NCI-H1092 (cell line): ENCODE measurements around the gene RBM34.
"Not testable (repeated sequence)": the region's sequence is repeated elsewhere in the genome, so short reads cannot be mapped to it uniquely, and the experiment has no call there.

Experiments
- DNase-seq: peaks from one replicate; lab custom pipeline; 2025; lab: John Stamatoyannopoulos, UW

RBM34 gene, protein sequence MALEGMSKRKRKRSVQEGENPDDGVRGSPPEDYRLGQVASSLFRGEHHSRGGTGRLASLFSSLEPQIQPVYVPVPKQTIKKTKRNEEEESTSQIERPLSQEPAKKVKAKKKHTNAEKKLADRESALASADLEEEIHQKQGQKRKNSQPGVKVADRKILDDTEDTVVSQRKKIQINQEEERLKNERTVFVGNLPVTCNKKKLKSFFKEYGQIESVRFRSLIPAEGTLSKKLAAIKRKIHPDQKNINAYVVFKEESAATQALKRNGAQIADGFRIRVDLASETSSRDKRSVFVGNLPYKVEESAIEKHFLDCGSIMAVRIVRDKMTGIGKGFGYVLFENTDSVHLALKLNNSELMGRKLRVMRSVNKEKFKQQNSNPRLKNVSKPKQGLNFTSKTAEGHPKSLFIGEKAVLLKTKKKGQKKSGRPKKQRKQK

GRCh38 chr1:235160957-235161684 lies at the start of gene RBM34:
TSS of gene RBM34 (minus strand) at chr1:235161250. CDS start at chr1:235161226, 24 bp downstream.
- peak; percentile 91 for DNase-seq

DNA sequence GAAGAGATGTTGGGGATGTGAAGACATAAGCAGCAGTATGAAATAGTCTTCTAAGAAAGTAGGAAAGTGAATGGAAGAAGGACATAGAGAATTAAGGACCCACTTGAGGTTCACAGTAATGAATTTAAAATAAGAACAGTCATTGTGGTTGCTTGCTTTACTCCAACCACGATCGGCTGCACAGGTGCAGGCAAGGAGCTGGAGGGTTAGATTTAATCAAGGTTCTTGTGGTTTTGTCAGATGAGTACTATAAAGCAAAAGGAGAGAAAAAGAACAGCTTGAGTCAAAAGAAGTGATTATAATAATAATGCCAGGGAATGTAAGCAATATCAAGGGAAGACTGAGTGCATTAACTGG lies 46.1 kb upstream of the RBM34 start:
- DNase-seq = no peak

- DNase-seq = no peak
Measured at GRCh38 chr1:235206533-235207208, 45.6 kb upstream of the RBM34 start.

GRCh38 chr1:235205687-235206086 lies 44.6 kb upstream of the RBM34 start:
- no peak for DNase-seq

DNA sequence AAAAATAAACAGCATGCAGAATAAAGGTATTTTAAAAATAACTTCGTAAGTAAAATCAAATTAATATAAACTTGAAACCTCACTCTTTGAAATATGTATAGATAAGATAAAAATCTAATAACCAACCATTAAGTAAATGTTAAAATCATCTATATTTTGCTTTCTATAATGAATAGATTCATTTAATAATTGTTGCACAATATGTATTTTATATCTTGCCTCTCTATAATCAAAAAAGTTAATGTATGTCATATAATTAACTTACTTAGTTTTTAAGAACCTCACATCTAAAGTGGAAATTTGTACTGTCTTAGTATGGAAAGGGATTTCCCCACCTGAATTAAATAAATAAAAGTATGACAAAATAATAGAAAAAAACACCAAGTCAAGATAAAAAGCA lies 42.4 kb upstream of the RBM34 start:
- no peak for DNase-seq

- DNase-seq = not testable (repeated sequence)
Measured at GRCh38 chr1:235202447-235202846, 41.4 kb upstream of the RBM34 start.

DNA sequence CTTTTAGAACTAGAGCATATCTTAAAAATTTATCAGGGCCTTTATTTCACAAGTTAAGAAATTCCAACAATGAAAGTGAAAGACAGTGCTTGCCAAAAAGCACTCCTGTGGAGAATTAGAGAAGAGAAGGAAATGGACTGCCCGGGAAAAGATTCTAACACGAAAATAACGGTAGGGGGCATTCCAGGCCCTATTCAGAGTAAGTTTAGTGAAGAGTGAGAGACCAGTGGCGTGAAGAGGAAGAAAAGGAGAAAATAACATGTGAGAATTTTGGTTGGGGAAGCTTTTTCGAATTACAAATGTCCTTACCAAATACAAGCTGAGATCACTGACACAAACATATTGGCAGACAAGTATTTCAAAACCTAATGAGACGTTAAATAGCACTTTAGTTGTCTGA lies 38.4 kb upstream of the RBM34 start:
- no peak for DNase-seq

DNA sequence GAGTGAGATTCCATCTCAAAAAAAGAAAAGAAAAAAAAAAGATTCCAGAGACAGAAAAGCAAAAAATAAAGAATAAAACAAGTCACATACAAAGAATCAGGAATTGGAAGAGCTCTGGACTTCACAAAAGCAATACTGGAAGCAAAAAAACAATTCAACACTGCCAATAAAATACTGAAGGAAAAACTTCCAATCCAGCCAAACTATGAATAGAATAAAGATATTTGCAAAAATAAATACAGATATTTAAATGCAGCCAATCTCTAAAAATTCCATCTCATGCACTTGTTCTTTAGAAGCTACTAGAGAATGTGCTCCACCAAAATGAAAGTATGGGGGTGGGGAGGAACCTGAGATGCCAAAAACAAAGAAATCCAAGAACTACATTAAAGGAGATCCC lies 29.4 kb upstream of the RBM34 start:
- DNase-seq = no peak

DNA sequence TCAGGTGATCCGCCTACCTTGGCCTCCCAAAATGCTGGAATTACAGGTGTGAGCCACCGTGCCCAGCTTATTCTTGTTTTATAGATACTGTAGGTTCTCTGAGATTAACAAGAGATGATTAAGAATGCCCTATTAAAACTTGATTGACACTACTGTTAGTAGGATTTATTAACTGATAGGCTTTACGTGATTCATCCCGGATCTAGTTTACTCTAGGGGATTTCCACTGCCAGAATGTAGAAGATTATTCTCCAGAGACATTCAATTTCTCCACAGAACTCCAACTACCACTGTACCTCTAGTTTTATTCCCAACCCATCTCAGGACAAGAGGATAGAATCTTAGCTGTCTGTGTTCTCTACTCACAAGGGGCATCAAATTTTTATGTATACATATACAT lies 26.3 kb upstream of the RBM34 start:
- no peak for DNase-seq

DNA sequence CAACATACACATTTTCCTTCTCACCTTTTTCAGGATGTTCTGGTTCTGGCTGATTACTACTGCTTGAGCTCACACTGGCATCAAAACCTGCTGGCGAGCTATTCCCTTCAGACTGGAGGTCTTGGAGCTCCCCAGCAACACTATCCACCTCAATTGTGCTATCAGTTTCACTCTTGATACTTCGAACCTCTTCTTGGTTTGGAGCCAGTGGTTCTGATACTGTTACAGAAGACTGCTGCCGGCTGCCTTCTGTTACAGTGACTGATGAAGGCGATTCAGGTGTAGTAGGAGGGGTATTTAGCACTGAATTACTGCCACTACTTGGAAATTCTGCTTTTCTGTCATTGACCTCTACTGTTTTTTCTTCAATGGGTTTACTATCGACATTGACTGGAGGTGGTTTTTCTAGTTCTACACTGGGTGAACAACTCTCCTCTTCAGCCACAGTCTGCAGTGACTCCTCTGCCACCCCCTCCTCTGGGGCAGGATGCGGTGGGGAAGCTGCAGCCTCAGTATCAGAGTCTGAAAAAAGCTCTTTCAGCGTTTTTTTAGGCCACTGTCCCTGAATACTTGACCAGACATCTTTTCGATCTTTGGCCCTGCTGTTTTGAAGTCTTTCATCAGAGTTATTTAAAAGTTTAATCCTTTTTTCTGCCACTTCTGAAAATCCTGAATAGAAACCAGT lies 20.7 kb upstream of the RBM34 start:
- DNase-seq = no peak

DNA sequence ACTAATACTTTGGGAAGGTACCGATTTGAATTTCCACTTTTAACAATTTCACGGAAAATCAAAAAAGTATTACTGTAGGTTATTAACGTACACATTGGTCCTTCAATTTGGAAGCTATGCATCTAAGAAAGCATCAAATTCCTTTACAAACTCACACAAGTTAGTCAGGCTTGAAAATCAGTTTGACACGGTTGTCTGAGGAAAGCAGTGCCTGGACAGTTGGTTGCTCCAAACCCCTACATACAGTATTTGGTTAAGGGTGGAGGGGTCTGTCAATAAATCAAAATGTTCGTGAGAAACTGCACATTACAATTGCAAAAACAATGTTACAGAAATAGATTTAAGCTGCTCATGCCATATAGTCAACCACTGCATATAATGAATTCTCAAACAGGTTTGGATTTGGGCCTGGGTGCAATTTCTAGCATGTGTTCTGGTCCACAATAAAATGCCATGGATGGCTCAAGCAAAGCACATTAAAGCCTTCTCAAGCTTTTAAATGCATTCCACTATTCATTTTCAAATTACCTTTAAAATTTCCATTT lies 19.9 kb upstream of the RBM34 start:
- DNase-seq = no peak

- no peak for DNase-seq
Measured at GRCh38 chr1:235176486-235176885, 15.4 kb upstream of the RBM34 start.

- DNase-seq = no peak
Measured at GRCh38 chr1:235169986-235170385, 8.9 kb upstream of the RBM34 start.

DNA sequence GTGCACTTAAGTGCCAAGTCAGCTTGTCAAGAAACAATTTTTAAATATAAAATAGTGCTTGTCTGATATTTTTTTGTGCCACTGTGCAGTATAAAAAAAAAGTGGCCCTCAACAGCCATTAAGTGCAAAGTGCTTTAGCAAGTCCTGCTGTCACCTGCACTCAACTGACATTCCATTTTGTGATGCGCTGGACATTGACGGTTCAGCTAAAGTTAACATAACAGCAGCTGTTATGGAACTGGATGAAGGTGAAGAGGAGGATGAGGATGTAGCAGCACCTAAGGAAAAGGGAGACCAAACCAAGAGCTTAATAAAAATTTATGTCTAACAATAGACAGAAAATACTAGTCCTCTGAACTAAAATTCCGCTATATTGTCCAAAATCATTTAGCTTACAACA lies 7.3 kb upstream of the RBM34 start:
- no peak for DNase-seq

- no peak for DNase-seq
Measured at GRCh38 chr1:235161685-235162327, 756 bp upstream of the RBM34 start.

DNA sequence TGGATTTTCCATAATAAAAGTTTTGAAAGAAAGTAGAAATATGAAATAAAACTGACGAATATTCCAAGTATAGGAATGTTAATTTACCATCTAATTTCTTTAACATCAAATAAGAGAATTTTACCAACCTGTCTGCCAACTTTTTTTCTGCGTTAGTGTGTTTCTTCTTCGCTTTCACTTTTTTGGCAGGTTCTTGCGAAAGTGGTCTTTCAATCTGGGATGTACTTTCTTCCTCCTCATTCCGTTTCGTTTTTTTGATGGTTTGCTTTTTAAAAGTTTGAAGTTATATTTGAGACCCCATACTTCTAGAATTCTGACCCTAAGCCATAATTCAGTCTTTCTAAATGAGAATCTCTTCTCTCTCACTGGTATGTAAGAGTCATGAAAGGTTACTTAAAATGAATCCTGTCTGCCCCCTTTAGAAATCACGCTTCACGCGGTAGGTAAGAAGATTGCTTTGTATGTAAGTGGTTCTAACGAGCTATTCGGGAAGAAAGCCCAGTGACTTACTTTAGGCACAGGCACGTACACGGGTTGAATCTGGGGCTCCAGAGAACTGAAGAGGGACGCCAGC lies 580 bp downstream of the RBM34 start:
- DNase-seq = no peak

DNA sequence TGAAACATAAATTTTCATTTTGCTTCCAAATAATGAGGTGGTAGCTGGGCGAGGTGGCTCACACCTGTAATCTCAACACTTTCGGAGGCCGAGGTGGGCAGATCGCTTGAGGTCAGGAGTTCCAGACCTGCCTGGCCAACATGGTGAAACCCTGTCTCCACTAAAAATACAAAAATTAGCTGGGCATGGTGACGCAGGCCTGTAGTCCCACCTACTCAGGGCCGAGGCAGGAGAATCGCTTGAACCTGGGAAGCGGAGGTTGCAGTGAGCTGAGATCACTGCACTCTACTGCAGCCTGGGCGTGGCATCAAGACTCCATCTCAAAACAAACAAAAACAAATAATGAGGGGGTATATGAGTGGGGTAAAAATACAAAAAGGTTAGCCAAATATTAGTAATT lies 1.1 kb downstream of the RBM34 start:
- not testable (repeated sequence) for DNase-seq

DNA sequence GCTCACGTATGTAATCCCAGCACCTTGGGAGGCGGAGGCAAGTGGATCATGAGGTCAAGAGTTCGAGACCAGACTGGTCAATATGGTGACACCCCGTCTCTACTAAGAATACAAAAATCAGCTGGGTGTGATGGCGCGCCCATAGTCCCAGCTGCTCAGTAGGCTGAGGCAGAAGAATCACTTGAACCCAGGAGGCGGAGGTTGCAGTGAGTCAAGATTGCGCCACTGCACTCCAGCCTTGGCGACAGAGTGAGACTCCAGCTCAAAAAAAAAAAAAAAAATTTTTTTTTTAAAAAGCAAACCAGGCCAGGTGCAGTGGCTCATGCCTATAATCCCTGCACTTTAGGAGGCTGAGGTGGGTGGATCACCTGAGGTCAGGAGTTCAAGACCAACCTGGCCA lies 1.8 kb downstream of the RBM34 start:
- DNase-seq = not testable (repeated sequence)

DNA sequence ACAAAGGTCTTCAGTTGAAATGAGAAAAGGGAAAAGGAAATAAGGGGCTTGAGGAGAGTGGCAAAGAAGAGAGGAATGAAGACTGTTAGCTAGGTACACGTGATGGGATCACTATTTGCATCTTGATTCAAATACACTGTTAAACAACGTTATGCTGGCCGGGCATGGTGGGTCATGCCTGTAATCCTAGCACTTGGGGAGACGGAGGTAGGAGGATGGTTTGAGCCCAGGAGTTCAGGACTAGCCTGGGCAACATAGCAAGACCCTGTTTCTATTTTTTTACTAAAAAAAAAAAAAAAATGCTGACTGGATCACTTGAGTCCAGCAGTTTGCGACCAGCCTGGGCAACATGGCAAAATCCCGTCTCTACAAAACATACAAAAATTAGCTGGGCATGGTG lies 2.4 kb downstream of the RBM34 start:
- DNase-seq = no peak

GRCh38 chr1:235157150-235157549 lies 3.9 kb downstream of the RBM34 start:
- no peak for DNase-seq

- no peak for DNase-seq
Measured at GRCh38 chr1:235156740-235157139, 4.3 kb downstream of the RBM34 start.
